GM12878 (cell line): ENCODE data around the gene COASY. TPM values are rescaled to one million over a fixed set of nuclear protein-coding genes. Genes with fewer than 3 reads are reported as not detected.

Source experiments
- ATAC-seq: fragments of 200-7000 bp; cut with Tn5 transposase; 3 replicates; pipeline ENCODE4 v1.9.1; 2020; ENCODE audit warnings: mild to moderate bottlenecking, moderate library complexity
- BruUV-seq: library from RNA; stranded (reverse); fragments of 400-500 nt; replicated peaks from 2 replicates; lab custom pipeline; 2021; lab: Mats Ljungman, UMichigan
- CTCF ChIA-PET: fragments of 300-600 bp; sonication (Branson Sonifier 250); formaldehyde crosslinking; extraction: SDS; loops from one replicate; lab custom pipeline; 2021; ENCODE audit warnings: inconsistent platforms; lab: Yijun Ruan, JAX
- POLR2A ChIA-PET: fragments of 350-600 bp; formaldehyde crosslinking; extraction: SDS; loops from one replicate; lab custom pipeline; 2021; ENCODE audit warnings: inconsistent platforms; lab: Charles Lee
- RAD21 ChIA-PET: fragments of 300-600 bp; sonication (Branson Sonifier 250); formaldehyde crosslinking; loops from one replicate; lab custom pipeline; 2023; ENCODE audit warnings: antibody characterized with exemption; ENCODE audit not compliant: unreplicated experiment; lab: Charles Lee
- SMC1A ChIA-PET: fragments of 300-600 bp; sonication (Branson Sonifier 250); formaldehyde crosslinking; loops from one replicate; lab custom pipeline; 2023; ENCODE audit not compliant: unreplicated experiment, uncharacterized antibody; lab: Charles Lee
- DNase-seq: peaks from one replicate; pipeline ENCODE4 v3.0.0-alpha.2; 2011; ENCODE audit warnings: low read depth, low spot score
- FAIRE-seq: peaks from 3 replicates; lab custom pipeline; 2011; peaks lifted over from hg19 to GRCh38; lab: Jason Lieb, UNC
- H2AFZ ChIP-seq: 2 replicates; pipeline ENCODE4 v1.6.0; 2011; ENCODE audit warnings: low read depth, low read length, control low read depth; ENCODE audit not compliant: control insufficient read depth
- H3K27ac ChIP-seq: 2 replicates; pipeline ENCODE4 v1.5.1; 2011; ENCODE audit warnings: control low read depth; ENCODE audit not compliant: control insufficient read depth, insufficient read depth
- H3K27me3 ChIP-seq, 2 experiments: replicated peaks in 1 of 2; 2 replicates each; pipeline versions ENCODE4 v1.6.0 to v1.6.1; 2011; ENCODE audit warnings: low read length in 1 of 2; ENCODE audit not compliant: control insufficient read depth in 2 of 2, insufficient read depth in 2 of 2
- H3K36me3 ChIP-seq, 2 experiments: 2 replicates each; pipeline ENCODE4 v1.5.1; 2011; ENCODE audit warnings: low read length in 1 of 2; ENCODE audit not compliant: control insufficient read depth in 2 of 2, insufficient read depth in 2 of 2
- H3K4me1 ChIP-seq: 2 replicates; pipeline ENCODE4 v1.6.1; 2011; ENCODE audit warnings: mild to moderate bottlenecking, low read length, moderate library complexity, mixed read lengths; ENCODE audit not compliant: control insufficient read depth, insufficient read depth
- H3K4me2 ChIP-seq: 2 replicates; pipeline ENCODE4 v1.6.0; 2011; ENCODE audit warnings: control low read depth; ENCODE audit not compliant: control insufficient read depth, insufficient read depth
- H3K4me3 ChIP-seq: fragments of 200-600 bp; sonication (generic); 2 replicates; pipeline ENCODE4 v1.5.1; 2016
- H3K79me2 ChIP-seq: 2 replicates; pipeline ENCODE4 v1.6.0; 2011; ENCODE audit warnings: low read length; ENCODE audit not compliant: control insufficient read depth, insufficient read depth
- H3K9ac ChIP-seq: 2 replicates; pipeline ENCODE4 v1.8.0; 2011; ENCODE audit warnings: low read length, control low read depth, mixed read lengths; ENCODE audit not compliant: control insufficient read depth, insufficient read depth
- H3K9me3 ChIP-seq: replicated peaks from 3 replicates; pipeline ENCODE4 v1.5.1; 2011; ENCODE audit warnings: mild to moderate bottlenecking, low read length; ENCODE audit not compliant: control insufficient read depth, insufficient read depth
- H4K20me1 ChIP-seq: 2 replicates; pipeline ENCODE4 v1.6.0; 2011; ENCODE audit not compliant: control insufficient read depth, insufficient read depth
- CBX3 ChIP-seq: fragments of 200-600 bp; sonication (generic); IDR thresholded peaks from 2 replicates; pipeline ENCODE4 v1.6.1; 2016; ENCODE audit warnings: low read depth, borderline replicate concordance
- E2F4 ChIP-seq: IDR thresholded peaks from 2 replicates; pipeline ENCODE4 v1.6.1; 2012; ENCODE audit warnings: low read depth, low read length, improper control_type of control experiment
- EED ChIP-seq: sonication (generic); IDR thresholded peaks from 2 replicates; pipeline ENCODE4 v1.6.1; 2016; ENCODE audit warnings: antibody characterized with exemption, low read depth
- HDAC6 ChIP-seq: fragments of 200-600 bp; sonication (generic); IDR thresholded peaks from one replicate; pipeline ENCODE4 v1.8.0; 2017; ENCODE audit warnings: antibody characterized with exemption; ENCODE audit not compliant: unreplicated experiment
- MEF2B ChIP-seq: fragments of 450-650 bp; IDR thresholded peaks from 2 replicates; pipeline ENCODE4 v1.6.1; 2018; ENCODE audit warnings: mild to moderate bottlenecking, moderate library complexity; ENCODE audit not compliant: partially characterized antibody, poor library complexity, severe bottlenecking
- NBN ChIP-seq: fragments of 450-650 bp; IDR thresholded peaks from 2 replicates; pipeline ENCODE4 v1.6.1; 2016
- NR2C2 ChIP-seq: IDR thresholded peaks from 2 replicates; pipeline ENCODE4 v1.6.1; 2011; ENCODE audit warnings: borderline replicate concordance, low read depth; ENCODE audit not compliant: control insufficient read depth, insufficient read length
- NR2F1 ChIP-seq: fragments of 450-650 bp; conservative IDR thresholded peaks from 2 replicates; pipeline ENCODE4 v1.6.1; 2017; ENCODE audit warnings: mild to moderate bottlenecking
- PML ChIP-seq: IDR thresholded peaks from 2 replicates; pipeline ENCODE4 v1.6.1; 2012; ENCODE audit warnings: low read length, inconsistent platforms
- TCF12 ChIP-seq: IDR thresholded peaks from 2 replicates; pipeline ENCODE4 v1.6.1; 2011; ENCODE audit warnings: low read depth, mild to moderate bottlenecking, low read length
- USF1 ChIP-seq: IDR thresholded peaks from 2 replicates; pipeline ENCODE4 v1.6.1; 2011; ENCODE audit warnings: borderline replicate concordance, low read depth, mild to moderate bottlenecking, moderate library complexity, mixed read lengths, low read length; ENCODE audit not compliant: insufficient read depth; ENCODE audit errors: extremely low read length
- YBX1 ChIP-seq: fragments of 450-650 bp; IDR thresholded peaks from 2 replicates; pipeline ENCODE4 v1.6.1; 2016; ENCODE audit warnings: antibody characterized with exemption
- ZBTB11 ChIP-seq: fragments of 450-650 bp; formaldehyde crosslinking; IDR thresholded peaks from 2 replicates; pipeline ENCODE4 v1.5.0; 2022; ENCODE audit warnings: mild to moderate bottlenecking, missing genetic modification characterization
- ZBTB40 ChIP-seq: fragments of 450-650 bp; IDR thresholded peaks from 2 replicates; pipeline ENCODE4 v1.6.1; 2016; ENCODE audit warnings: mild to moderate bottlenecking, moderate library complexity, borderline replicate concordance
- ZNF622 ChIP-seq: fragments of 450-650 bp; IDR thresholded peaks from 2 replicates; pipeline ENCODE4 v1.6.1; 2017; ENCODE audit warnings: mild to moderate bottlenecking, inconsistent platforms
- WGBS: methylation state at CpG from one replicate; pipeline ENCODE4 v1.1.6; 2016; ENCODE audit warnings: low lambda C conversion rate; ENCODE audit not compliant: insufficient replicate concordance, insufficient coverage; ENCODE audit errors: missing lambda C conversion rate; 5-methylcytosine and 5-hydroxymethylcytosine counted together
- in situ Hi-C: fragments of 300-500 bp; cut with MboI; formaldehyde crosslinking; loops from 9 replicates; pipeline ENCODE4 v1.14.3; 2018; ENCODE audit warnings: mixed read lengths
- intact Hi-C: fragments of 100-400 bp; cut with micrococcal nuclease; formaldehyde crosslinking; loops from one replicate; pipeline ENCODE4 v1.14.2; 2022; ENCODE audit not compliant: unreplicated experiment
- polyA plus RNA-seq, 11 experiments: library from polyadenylated mRNA; depleted of rRNA in 4 of 11; unstranded in 6 of 11; stranded (reverse) in 5 of 11; fragments of >200 nt; fragmentation: Nextera tagmentation in 4 of 11; fragmentation: Illumina TruSeq in 1 of 11; extraction: Ambion mirVana in 4 of 11; extraction: Trizol in 1 of 11; gene quantifications; 1 replicate in 1 of 11; 2 replicates in 10 of 11; pipeline versions ENCODE4 v1.2.1 to v1.2.3, GENCODE V29; 2011 to 2016; ENCODE audit warnings: inconsistent platforms in 2 of 11, missing spikeins in 2 of 11, low read depth in 1 of 11
- total RNA-seq, 4 experiments: library from RNA; depleted of rRNA in 3 of 4; stranded (reverse); fragments of >200 nt in 3 of 4; fragmentation: Illumina TruSeq in 1 of 4; extraction: Trizol in 1 of 4; gene quantifications; 2 replicates each; pipeline versions ENCODE4 v1.2.1 to v1.2.3, GENCODE V29; 2013 to 2021

COASY gene
- total and polyA plus RNA-seq, 10 of the 15 experiments (the other 5 are each of a cell fraction or from before 2014, with no cell fraction given), result 18.6 to 93.9 (median 43.2) TPM

- Histone ChIP-seq H3K4me2 (no peak overlapping the region), H3K27ac (no peak overlapping the region), H3K9me3 (no peaks in the 10 kb centered on the region), H3K4me3 (no peak overlapping the region), H2AFZ (no peak overlapping the region), H3K36me3 (peaks cover 4% of the 10 kb centered on the region in 2 experiments; a peak in 2 of 4 replicates), H4K20me1 (no peaks in the 10 kb centered on the region), H3K79me2 (no peaks in the 10 kb centered on the region)
- BruUV-seq, result no TSS peak
- ChIA-PET SMC1A (interaction anchor here (1.2 kb wide), 1 partner anchor 36 kb away, joined by 4 read pairs; no protein-coding TSS in a partner anchor), CTCF (interaction anchor here (0.5 to 4.1 kb wide), 9 partner anchors 8 to 687 kb away, joined by 3 to 32 read pairs (median 11); no protein-coding TSS in a partner anchor)
- TF ChIP-seq EED (no peak), PML (no peak), MEF2B (no peak), NR2F1 (no peak), USF1 (no peak), NR2C2 (no peak), ZNF622 (no peak), CBX3 (no peak), HDAC6 (no peak), TCF12 (no peak), NBN (no peak), ZBTB11 (CRISPR knock-in tag) (no peak), ZBTB40 (no peak), E2F4 (no peak), YBX1 (no peak)
- TF ChIP-seq, all 136 proteins: peak for 0
- ChIA-PET RAD21 (interaction anchor here (0.6 to 1.8 kb wide), 2 partner anchors 8 to 84 kb away, joined by 3 to 7 read pairs; no protein-coding TSS in a partner anchor), POLR2A (no interaction called here)
- WGBS, result 68% methylated on average over 6 of the region's 6 CpGs
- in situ Hi-C loops, result loop anchor here (5.0 kb wide), 1 partner anchor 204 kb away; no protein-coding TSS in a partner anchor
- intact Hi-C loops, result loop anchor here (2.0 kb wide), 1 partner anchor 203 kb away; no protein-coding TSS in a partner anchor
- peaks cover 18% of the 10 kb centered on the region for H3K4me1 ChIP-seq
- FAIRE-seq (no peak), DNase-seq (no peak), ATAC-seq (no peak)
- H3K9ac ChIP-seq, result no peak overlapping the region
- H3K27me3 ChIP-seq, result no peaks in the 10 kb centered on the region
These were observed 35.9 kb upstream of the COASY start for GRCh38 chr17:42526031-42526444.
